Right renal cortex interstitium (tissue), 3 donors: ENCODE results near the gene DEFB118. TPM values are rescaled to one million over a fixed set of nuclear protein-coding genes. Genes with fewer than 3 reads are reported as not detected.
"Not testable (repeated sequence)": the region's sequence is repeated elsewhere in the genome, so short reads cannot be mapped to it uniquely, and the experiment has no call there.

Source experiments
- DNase-seq, 3 donors: peaks; one replicate each; pipeline ENCODE4 v3.0.0-alpha.2; 2013; ENCODE audit warnings: low read depth in 3 of 3, low spot score in 2 of 3
- polyA plus RNA-seq, 3 donors: library from polyadenylated mRNA; unstranded; fragments of 120-200 nt; gene quantifications; one replicate each; pipeline ENCODE4 v1.2.1, GENCODE V29; 2013; ENCODE audit not compliant: insufficient read length in 3 of 3

Gene DEFB118, protein sequence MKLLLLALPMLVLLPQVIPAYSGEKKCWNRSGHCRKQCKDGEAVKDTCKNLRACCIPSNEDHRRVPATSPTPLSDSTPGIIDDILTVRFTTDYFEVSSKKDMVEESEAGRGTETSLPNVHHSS
- polyA plus RNA-seq, result not detected

DNA sequence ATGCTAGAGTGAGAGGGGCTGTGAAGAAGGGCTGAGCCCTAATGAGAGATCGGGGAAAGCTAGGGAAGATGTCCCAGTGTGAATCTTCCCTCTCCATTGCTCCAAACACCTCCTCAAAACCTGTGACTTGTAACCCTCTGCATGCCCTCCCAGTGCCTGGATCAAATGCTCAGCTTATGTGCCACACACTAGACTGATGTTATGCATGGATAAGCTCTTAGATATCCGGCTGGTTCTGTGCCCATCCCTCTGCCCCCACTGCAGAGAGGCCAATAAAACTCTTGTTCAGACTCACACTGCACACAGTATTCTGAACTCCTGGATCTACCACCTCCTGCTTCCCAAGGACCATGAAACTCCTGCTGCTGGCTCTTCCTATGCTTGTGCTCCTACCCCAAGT lies at the start of gene DEFB118:
Gene DEFB118 (plus strand): TSS at position 301 of the 400 bp plus-strand sequence. CDS start 50 bp downstream, at position 351.
- DNase-seq, result no peak

DNA sequence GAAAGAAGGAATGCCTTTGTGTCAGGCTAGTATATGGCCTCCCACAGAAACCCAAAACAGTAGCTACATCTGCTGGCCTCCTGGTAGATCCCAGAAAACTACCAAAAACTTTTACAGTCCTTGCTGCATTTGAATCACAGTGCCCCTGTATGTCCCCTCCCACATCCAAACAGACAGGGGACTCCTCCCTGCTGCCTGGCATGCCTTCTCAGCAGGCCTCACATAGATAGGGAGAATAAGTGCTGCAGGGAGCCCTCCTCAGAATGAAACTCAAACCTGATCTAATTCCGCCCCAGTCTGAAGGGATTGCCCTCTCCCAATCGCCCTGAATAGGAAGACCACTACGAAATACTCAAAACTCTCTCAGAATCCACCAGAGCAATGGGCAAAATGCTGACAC lies 45.9 kb upstream of the DEFB118 start:
- DNase-seq, result no peak

DNA sequence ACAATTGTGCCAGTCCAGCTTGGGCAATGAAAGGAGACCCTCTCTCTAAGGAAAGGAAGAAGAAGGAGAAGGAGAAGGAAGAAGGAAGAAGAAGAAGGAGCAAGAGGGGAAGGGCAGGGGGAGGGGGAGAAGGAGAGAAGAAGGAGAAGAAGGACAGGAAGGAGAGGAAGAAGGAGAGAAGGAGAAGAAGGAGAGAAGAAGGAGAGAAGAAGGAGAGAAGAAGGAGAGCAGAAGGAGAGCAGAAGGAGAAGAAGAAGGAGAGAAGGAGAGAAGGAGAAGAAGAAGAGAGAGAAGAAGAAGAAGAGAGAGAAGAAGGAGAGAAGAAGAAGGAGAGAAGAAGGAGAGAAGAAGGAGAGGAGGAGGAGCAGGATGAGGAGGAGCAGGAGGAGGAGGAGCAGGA lies 37.5 kb upstream of the DEFB118 start:
- no peak for DNase-seq

DNA sequence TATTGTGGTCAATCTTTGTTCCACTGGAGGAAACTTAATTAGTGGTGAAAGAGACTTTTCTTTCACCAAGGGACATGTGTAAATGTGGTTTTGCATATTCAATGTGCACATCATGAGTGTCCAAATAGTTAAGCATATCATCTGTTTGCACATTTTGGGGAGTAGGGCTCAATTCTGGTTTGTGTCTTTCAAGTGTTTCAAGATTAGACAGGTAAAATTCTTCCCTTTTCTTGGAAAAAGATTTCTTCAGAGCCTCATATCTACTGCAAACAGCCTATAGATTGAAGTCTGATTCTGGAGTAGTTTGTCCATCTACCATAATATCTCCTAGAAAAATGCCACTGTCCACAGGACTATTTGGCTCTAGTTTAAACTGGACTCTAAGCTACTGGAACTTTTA lies 26.9 kb upstream of the DEFB118 start:
- no peak for DNase-seq

DNA sequence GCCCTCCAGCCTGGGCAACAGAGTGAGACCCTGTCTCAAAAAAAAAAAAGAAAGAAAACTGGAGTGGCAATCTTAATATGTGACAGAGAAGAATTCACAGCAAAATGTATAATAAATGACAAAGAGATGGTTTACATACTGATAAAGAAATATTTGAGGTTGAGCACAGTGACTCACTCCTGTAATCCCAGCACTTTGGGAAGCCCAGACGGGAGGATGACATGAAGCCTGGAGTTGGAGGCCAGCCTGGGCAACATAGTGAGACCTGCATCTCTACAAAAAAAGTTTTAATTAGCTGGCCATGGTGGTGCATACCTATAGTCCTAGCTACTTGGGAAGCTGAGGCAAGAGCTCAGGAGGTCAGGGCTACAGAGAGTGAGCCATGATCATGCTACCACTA lies 12.4 kb upstream of the DEFB118 start:
- no peak for DNase-seq

DNA sequence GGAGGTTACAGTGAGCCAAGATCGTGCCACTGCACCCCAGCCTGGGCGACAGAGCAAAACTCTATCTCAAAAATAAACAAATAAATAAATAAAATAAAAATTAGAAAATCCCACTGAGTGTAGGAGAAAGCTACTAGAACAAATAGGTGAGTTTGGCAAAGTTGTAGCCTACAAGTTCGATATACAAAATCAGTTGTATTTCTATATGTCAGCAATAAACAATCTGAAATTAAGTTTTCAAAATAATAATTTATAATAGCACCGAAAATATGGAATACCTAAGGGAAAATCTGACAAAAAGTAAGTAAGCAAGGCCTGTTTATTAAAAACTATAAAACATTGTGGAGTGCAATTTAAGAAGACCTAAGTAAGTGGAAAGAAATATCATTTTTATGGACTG lies 5.1 kb upstream of the DEFB118 start:
- no peak for DNase-seq

DNA sequence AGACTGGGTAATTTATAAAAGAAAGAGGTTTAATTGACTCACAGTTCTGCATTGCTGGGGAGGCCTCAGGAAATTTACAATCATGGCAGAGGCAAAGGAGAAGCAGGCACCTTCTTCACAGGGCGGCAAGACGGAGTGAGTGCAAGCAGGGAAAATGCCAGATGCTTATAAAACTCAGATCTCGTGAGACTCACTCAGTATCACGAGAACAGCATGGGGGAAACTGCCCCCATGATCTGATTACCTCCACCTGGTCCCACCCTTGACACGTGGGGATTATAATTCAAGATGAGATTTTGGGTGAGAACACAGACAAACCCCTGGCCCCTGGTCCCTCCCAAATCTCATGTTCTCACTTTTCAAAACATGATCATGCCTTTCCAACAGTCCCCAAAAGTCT lies 4.1 kb upstream of the DEFB118 start:
- DNase-seq, result not testable (repeated sequence)

DNA sequence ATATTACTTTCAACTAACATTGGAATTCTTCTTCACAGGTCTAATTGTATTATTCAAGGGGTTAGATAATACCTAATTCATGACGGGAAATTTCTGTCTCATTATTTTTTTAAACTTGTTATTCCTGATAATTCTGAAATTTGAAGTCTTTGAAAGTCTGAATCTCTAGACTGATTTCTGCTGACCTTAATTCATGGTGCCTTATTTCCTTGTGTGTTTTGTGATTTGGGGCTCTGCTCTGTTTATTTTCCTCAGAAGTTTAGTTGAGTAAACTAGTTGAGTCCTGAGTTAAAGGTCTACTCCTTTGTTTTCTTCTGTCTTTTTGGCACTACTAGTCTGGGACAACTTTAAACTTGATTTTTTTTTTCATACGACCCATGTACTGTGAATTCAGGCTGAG lies 5.9 kb downstream of the DEFB118 start:
- no peak for DNase-seq

DNA sequence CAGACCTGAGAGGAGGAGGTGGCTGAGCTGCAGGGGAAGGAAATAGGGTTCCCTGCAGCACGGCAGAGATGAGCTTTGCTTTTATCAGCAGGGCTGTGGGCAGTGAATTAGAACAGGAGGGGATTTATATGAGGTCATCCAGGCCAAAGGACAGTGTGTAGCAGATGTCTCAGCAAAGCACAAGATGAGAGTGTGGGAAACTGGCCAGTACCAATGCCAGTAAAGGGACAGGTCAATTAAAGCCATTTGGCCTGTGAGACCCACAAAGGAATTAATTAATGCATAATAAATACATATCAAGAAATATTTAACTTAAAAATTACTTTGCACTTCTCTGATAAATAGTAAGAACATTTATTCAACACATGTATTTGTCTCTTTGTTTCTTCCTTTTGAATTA lies 22.1 kb downstream of the DEFB118 start, which contains the start of gene DEFB119:
Gene DEFB119 (minus strand): TSS at position 101 of the 400 bp plus-strand sequence. CDS start 107 bp downstream, outside the sequence.
- no peak for DNase-seq

DNA sequence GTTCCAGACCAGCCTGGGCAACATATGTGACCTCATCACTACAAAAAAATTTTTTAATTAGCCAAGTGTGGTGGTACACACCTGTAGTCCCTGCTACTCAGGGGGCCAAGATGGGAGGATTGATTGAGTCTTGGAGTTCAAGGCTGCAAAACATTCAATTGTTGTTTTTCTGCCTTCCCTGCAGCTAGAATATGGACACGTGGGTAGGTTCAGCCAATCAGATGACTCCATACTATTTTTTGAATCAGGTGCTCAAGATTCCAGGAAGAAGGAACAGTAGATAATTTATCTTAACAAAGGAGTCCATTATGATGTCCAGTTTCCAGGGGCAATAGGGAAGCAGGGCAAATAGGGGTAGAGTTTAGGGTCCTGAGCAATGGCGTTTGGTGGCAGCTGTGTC lies 24.4 kb downstream of the DEFB118 start:
- DNase-seq, result no peak

DNA sequence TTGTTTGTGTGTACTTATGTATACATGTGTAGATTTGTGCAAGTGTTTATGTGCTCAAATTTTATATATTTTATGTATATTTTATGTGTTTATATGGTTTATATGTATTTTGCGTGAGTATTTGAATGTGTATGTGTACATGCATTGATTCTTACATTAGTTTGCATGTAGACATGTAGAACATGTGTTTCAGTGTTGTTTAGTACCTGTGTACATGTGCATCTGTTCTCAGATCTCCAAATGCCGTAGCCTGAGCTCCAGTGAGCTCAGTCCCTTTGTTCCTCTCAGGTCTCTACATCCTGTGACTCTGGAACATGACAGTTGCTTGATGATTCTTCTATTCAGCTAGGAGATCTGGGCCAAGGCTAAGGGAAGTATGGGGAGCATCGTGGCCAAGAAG lies 26.5 kb downstream of the DEFB118 start:
- no peak for DNase-seq

DNA sequence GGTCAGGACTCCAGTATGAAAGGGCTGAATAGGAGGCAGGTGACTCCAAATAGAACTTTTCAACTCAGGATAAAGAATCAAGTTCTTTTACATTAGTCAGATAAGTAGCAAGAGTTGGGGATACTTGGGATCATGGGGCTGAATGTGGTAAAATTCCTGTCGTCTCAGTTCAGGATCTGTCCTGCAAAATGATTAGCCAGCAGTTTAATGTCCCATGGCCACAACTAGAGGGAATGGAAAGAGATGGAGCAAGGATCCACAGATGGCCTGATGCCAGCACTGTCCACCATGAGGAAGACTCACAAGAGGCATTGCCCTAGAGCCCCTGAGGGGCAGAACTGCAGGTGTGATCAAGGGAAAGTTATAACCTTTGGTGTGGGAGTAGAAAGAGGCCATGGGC lies 35.5 kb downstream of the DEFB118 start:
- no peak for DNase-seq

DNA sequence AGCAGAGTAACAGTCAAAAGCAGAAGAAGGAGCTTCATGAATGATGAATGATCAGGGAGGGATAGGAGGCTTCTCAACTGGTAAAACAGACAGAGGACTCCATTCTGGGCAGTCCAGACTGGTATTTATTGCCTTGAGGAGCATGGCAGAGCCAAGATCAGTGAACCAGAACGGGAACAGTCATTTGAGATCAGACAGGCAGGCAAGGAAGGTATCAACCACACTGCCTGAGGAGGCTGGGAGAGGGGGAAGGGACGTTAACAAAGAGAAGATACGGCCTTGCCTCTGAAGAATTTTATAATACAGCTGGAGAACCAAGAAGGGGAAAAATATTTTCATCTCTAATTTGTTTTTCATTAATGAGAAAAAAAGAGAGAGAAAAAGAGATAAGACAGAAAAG lies 37.7 kb downstream of the DEFB118 start, which contains the start of gene DEFB121:
Gene DEFB121 (minus strand): TSS at position 101 of the 400 bp plus-strand sequence. CDS start 63 bp downstream, at position 38.
- no peak for DNase-seq

DNA sequence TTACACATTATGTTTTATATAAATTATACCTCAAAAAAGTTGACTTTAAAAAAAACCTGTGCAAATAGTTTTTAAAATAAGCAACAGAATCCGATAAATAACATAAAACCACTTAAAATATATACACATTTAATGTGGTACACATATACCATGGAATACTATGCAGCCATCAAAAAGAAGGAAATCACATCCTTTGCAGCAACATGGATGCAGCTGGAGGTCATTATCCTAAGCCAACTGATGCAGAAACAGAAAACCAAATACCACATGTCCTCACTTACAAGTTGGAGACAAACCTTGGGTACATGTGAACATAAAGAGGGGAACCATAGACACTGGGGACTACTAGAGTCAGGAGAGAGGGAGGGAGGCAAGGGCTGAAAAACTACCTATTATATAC lies 41.6 kb downstream of the DEFB118 start:
- no peak for DNase-seq

DNA sequence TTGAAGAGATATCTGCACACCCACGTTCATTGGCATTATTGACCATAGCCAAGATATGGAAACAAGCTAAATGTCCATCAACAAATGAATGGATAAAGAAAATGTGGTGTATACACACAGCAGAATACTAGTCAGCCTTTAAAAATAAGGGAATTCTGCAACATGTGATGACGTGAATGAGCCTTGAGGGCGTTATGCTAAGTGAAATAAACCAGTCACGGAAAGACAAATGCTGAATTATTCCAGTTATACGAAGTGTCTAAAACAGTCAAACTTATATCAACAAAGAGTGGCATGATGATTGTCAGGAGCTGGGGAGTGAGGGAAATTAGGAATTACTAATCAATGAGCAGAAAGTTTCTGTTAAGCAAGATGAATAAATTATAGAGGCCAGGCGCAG lies 46.0 kb downstream of the DEFB118 start:
- no peak for DNase-seq

DNA sequence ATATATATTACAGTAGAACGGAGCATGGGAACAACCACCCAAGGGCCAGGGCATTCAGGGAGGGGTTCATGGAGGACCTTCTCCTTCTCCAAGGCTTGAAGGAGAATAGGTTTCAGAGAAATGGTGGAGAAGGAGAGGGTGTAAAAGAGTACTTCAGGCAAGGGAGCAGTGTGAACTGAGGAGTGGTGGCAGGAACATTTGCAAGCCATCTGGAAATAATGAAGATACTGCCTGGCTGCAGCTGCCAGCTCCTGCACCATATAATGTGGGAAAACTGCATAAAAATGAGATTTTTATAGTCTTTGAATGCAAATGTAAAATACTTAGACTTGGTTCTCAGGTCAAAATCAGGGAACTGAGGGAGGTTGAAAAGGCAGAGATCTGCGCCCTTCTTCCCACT lies 47.3 kb downstream of the DEFB118 start:
- no peak for DNase-seq

DNA sequence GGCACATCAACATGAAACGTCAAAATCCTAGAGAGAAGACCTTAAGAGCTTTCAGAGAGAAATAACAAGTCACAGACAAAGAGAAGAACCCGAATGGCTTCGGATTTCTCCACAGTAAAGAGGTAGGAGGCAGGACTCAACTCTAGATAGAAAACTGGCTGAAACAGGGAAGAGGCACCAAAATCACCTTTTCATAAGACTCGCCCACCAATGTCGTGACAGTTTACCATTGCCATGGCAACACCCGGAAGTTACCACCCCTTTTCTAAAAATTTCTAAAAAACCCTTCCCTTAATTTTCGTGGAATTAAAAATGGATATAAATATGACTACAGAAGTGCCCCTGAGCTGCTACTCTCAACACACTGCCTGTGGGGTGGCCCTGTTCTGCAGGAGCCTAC lies 49.9 kb downstream of the DEFB118 start:
- DNase-seq, result no peak

Other genes starting within 250 kb of the DEFB118 start
- gene DEFB115, start 110.9 kb upstream of the DEFB118 start, polyA plus RNA-seq, result not detected
- not detected for gene DEFB116, start 60.0 kb upstream of the DEFB118 start, polyA plus RNA-seq
- not detected for gene DEFB119, start 22.0 kb downstream of the DEFB118 start, polyA plus RNA-seq
- gene DEFB121, start 37.6 kb downstream of the DEFB118 start, polyA plus RNA-seq, result not detected
- gene DEFB123, start 72.0 kb downstream of the DEFB118 start, polyA plus RNA-seq, result not detected
- not detected for gene DEFB124, start 106.5 kb downstream of the DEFB118 start, polyA plus RNA-seq
- under 1 TPM; 0.57 to 0.67 (median 0.60) TPM for gene REM1, start 106.7 kb downstream of the DEFB118 start, polyA plus RNA-seq
- 100 to 1,000 TPM; 130 to 147 (median 133) TPM for gene HM13, start 145.8 kb downstream of the DEFB118 start, polyA plus RNA-seq
- 100 to 1,000 TPM; 147 to 215 (median 156) TPM for gene ID1, start 236.7 kb downstream of the DEFB118 start, polyA plus RNA-seq